NCI-H526 (cell line): ENCODE measurements around the gene STAT1.
"Not testable (repeated sequence)": the region's sequence is repeated elsewhere in the genome, so short reads cannot be mapped to it uniquely, and the experiment has no call there.

Source experiments
- DNase-seq, 2 experiments: peaks; one replicate each; lab custom pipeline; 2025; lab: John Stamatoyannopoulos, UW

The STAT1 gene

DNA sequence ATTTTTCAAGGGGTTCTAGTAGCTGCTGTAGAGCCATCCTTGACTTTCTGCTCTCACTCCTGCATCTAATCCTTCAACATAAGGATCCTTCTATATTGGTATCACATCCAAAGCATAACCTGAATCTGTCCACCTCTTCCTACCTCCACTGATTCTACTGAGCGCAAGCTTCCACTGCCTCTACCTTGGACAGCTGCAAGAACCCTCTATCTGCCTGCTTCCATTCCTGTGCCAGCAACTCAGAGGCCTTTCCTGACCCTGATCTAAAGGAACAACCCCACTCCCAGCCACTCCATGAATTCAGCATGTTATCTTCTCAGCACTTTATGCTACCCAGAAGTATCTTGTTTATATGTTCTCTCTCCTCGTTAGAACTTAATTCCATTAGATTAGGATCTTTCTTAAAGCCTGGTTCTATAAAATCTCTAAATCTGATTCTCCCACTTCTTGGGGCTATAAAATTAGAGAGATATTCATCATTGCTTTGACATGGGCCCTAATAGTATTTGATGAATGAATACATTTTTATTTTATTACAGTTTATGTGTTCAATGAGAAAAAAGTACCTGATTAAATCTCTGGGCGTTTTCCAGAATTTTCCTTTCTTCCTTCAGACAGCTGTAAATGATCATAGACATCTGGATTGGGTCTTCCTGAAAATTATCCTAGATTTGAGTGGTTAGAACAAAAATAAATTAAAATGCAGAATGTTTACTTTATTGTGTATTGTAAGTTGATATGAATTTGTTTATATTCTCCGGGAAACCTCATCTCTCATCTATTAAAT is 6.8 kb downstream of the STAT1 start:
- no peak for DNase-seq

DNA sequence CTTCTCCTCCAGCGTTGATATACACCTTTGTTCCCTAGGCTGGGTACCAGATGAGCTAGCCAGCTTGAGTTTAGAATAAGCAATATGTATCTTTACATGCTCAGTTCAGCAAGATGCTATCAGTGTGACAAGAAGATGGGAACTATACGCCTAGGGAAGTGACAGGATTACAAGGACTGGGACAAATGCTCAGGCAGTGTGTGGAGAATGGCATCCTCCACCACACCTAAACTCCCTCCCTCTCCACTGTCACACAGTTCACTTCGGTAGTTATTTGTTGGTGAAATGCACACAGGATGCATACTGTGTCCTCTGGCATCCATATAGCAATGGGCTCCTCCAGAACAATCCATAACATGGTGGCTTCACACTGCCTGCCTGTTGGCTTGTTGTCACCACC is 7.7 kb downstream of the STAT1 start:
- DNase-seq = no peak

DNA sequence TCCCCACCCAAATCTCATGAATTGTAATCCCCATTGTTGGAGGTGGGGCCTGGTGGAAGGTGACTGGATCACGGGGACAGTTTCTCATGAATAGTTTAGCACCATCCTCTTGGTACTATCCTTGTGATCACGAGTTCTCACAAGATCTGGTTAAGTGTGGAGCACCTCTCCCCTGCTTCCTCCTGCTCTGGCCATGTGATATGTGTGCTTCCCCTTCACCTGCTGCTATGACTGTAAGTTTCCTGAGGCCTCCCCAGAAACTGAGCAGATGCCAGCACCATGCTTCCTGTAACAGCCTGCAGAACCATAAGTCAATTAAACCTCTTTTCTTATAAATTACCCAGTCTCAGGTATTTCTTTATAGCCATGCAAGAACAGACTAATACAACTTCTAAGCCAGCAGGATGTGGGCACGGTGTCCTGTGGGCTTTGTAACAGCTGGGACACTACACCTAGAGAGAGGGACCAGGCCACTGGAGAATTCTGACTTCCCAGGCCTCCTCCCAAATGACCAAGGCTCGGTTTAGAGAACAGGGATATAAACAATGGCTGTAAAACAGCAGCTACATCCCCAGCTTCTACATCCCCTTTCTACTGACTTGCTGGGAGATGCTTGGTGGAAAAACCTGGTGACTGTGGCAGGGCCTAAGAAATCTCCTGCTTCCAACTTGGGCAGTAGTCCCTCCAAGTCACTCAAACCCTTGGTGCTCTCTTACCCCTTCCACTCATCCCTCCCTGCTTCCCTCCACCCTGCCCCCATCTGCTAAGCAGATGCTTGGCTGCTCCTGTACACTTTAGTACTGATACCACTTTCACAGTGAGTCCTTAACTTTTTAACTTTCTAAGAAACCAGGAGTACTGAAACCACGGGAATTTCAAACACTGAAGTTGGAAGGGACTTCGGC is 10.3 kb downstream of the STAT1 start:
- DNase-seq = no peak

DNA sequence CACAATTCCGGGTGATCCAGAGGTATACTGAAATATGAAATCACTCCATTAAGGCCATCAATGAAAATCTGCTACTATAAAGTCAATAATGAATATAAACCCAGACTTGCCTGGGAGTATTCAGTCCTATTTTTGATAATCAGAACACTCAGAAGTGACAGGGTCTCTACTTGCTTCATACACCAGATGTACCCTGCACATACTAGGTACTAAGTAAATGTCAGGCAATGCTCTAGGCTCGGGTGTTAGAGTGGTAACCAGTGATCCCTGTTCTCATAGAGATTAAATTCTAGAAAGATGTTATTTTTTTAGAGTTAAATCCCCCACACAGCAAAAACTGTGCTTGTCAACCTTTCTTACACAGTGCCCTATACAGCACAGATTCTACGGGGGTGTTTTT is 12.3 kb downstream of the STAT1 start:
- DNase-seq = no peak

DNA sequence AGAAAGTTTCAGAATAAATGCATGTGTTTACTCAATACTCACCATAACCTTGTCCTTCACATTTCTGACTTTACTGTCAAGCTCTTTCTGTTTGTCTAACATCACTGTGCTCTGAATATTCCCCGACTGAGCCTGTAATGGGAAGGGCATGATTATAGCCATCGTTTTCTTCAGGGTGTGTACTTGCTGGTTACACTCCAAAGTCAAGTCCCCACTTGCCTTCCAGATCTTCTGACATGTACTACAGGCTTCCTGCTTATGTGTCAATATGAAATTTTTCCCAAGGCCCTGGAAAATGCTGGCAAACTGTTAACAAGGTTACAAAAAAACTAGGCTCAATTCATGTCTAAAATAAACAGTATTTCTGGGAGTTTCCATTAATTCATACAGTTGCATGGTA is 12.9 kb downstream of the STAT1 start:
- DNase-seq = no peak

DNA sequence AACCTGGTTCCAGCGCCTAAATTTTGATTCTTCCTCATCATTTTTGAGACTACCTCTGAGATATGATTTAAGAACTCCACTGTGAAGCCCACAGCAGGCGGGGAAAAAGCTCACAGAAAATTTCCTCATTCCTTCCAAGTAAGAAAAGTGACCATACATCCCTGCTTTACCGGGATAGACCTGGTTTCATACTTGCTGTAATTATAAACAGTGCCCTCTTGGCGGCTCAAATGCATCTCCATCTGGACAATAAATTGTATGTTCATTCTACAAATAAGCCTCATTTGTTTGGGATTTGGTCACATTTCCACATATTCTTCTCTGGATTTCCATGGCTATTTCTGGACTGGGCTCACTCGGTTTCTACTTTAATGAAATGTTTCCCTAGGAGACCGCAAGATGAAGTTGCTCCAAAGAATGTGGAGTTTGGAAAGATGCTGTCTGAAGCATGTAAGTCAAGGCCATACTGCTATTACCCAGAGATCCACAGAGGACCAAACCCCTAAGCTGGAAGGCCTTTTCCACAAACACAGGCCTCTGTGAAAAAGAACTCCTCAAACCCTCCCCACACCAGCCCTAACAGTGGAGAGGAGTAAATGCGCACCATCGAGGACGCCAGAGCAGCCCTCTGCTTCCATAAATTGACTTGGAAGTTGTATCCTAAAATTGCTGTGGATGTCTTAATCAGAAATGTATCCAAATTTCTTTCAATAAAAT is 13.9 kb downstream of the STAT1 start:
- DNase-seq = no peak

DNA sequence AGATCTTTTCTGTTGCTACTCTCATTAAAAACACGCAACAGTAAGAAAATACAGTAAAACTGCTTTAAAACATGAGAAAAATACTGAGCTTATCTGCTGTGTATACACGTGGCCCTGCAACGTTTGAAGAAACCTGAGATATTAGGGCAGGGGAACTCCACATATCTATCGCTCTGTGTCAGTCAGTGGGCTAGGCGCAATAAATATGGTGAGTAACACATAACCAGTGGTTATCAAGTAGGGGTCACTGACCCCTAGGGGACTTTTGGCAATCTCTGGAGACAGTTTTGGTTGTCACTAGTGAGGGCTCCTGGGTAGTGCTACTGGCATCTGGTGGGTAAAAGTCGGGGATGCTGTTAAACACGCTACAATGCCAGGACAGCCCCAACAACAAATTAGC is 14.9 kb downstream of the STAT1 start:
- no peak for DNase-seq

DNA sequence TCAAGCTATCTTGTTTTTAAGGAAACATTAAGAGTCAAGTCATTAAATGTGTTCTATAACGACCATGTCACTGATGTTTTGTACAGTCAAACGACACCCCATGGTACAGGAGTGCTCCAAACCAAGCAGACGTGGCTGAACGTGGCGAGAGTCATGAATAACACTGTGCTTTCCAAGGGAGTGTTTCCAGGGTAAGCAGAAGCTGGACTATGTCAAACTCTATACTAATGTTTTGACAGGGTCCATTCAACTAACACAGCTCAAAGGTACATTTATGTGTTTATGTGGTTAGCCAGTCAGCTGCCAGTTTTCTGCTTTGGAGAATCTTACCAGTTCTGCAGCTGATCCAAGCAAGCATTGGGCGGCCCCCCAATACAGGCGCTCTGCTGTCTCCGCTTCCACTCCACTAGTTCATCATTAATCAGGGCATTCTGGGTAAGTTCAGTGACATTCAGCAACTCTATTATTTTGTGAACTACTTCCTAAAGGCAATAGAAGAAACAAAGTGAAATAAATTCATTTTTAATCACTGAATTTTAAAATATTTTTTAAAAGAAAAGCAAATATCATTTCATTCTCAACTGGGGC is 16.4 kb downstream of the STAT1 start:
- DNase-seq = no peak

DNA sequence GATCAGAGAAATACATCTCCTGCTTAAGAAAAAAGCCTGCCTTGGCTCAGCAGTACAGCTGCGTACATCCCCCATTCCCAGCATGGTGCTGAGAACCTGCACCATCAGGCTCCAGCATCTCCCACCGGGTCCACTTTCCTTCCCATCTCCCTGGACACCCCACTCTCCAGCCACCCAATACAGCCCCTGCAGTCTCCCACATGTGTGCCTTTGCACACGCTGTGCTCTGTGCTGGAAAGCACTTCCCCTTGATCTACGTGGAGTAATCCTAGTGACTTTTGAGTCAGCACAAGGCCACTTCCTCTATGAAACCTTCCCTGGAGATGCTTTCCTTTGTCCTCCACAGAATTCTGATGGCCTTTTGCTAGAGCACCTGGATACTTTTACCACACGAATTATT is 17.0 kb downstream of the STAT1 start:
- no peak for DNase-seq

DNA sequence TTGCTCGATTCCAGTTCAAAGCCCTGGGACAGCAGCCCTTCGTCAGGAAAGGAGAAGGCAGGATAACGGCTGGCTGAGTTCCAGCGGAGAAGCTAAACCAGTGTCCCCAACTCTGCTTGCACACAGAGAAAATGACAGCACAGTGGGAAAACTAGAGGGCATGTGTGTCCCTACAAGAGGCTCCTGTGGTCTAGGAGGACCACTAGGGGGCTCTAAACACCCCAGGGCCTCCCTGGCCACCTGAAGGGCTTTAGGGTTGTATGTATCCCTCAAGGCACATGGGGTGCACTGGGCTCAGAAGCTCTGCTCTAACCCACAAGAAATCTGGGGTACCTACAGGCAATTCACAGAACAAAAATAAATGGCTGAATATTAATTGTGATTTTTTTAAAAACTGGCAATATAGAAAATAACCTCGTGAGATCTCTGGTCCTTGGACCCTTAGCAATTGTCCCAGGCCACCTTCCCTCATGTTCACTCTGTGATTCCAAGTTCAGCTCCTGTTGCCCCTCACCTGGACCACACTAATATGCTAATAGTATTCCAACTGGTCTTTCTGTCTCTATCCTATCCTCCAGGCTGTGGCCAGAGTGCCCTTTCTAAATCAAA is 17.5 kb downstream of the STAT1 start:
- peak in 1 of 2 experiments; percentile 60 for DNase-seq

DNA sequence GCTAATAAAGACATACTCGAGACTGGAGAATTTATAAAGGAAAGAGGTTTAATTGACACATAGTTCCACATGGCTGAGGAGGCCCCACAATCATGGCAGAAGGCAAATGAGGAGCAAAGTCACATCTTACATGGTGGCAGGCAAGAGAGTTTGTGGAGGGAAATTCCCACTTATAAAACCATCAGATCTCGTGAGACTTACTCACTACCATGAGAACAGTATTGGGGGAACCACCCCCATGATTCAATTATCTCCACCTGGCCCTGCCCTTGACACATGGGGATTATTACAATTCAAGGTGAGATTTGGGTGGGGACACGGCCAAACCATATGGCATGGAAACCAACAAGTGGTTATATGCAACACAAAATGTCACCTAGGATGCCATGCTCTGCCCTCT is 18.7 kb downstream of the STAT1 start:
- DNase-seq = not testable (repeated sequence)

DNA sequence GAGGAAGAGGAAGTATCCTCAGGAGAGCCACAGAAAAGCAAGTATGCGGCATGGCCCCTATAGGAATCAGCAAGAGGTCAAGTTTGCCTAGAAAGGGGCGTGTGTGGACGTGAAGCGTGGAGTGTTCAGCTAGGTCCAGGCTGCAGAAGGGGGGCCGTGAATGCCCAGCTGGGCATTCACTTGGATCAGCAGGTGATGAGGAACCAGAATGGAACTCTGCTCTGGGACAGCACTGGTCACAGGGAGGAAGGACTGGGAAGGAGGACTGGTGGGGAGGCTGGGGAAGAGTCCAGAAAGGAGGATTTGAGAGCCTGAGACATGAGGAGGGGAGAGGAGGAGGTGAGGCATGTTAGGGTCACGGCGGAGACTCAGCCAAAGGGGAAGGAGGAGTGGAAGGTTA is 19.8 kb downstream of the STAT1 start:
- DNase-seq = no peak

DNA sequence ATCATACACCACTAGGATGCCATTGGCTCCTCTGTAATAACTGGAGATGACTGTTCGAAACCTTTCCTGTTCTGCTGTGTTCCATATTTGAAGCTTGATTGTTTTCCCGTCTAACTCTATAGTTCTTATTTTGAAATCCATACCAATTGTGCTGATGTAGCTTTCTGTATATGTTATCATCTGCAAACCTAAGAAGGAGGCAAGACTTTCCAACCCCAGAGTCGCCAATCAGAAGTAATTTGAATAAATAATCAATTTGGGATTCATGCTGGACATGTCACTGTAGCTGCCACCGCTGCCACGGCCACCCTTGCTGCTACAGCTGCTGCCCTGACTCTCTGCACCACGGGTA is 20.7 kb downstream of the STAT1 start:
- no peak for DNase-seq

DNA sequence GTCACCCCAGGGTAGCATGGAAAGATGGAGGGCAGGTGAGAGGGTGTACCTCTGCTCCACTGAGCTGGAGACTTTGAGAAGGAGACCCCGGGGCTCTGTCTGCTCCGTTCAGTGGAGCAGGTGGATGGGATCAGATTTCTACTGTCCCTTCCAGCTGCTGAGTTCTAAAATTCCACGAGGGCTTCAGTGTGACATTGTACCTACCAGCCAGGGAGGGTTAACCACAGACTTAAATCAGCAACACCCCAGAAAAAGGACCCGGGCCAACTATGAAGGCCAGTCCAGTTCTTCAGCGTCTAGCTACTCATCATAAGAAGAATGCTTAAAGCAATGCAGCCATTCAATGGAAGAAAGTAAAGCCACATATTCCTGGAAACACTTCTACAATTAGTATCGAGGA is 23.8 kb downstream of the STAT1 start:
- DNase-seq = no peak

DNA sequence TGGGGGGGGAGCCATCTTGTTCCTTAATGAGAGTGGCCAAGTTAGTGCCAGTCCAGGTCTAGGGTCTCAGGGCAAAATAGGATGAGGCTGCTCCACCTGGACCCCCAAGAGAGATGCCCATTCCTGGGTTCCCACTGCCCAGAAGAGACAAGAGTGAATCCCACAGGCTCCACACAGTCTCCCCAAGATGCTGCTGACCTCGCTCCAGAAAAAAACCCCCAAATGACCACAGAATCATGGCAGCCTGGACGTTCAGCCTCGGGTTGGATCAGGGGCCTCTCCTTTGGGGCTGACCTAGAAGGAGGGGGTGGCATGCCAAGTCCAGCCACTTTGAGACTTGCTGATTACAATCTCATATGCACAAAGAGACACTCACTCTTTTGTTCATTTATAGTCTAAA is 25.1 kb downstream of the STAT1 start:
- DNase-seq = no peak

DNA sequence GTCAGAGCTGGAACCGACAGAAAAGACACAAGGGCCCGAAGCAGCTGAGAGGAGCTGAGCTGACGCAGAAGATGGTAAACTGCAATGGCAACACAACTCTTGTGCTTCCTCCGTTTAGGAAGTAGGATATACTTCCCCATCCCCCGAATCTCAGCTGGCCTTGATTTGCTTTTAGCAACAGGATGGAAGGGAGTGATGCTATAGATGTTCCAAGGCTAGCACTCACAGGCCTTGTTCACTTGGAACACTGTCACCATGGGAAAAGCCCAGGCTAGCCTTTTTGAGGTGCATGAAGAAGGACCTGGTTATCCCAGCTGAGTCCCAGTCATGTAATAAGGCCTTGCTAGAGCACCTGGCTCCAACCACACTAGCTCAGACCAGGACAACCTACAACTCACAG is 26.0 kb downstream of the STAT1 start:
- DNase-seq = no peak

DNA sequence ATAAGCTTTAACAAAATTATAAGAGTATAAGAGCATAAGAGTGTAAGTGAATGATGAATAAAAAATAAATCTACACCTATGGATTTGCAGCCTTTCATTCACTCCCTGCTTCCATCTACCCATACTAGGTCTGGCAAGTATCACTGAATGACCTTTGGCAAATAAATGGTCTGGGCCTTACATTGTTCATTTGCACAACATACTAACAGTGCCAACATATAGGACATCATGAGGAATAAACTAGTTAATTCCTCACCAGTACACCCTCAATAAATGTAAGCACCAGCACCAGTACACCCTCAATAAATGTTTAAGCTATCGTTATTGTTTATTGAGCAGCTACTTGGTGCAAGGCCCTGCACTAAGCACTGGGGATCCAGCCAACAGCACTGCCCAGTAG is 26.9 kb downstream of the STAT1 start:
- DNase-seq = no peak

DNA sequence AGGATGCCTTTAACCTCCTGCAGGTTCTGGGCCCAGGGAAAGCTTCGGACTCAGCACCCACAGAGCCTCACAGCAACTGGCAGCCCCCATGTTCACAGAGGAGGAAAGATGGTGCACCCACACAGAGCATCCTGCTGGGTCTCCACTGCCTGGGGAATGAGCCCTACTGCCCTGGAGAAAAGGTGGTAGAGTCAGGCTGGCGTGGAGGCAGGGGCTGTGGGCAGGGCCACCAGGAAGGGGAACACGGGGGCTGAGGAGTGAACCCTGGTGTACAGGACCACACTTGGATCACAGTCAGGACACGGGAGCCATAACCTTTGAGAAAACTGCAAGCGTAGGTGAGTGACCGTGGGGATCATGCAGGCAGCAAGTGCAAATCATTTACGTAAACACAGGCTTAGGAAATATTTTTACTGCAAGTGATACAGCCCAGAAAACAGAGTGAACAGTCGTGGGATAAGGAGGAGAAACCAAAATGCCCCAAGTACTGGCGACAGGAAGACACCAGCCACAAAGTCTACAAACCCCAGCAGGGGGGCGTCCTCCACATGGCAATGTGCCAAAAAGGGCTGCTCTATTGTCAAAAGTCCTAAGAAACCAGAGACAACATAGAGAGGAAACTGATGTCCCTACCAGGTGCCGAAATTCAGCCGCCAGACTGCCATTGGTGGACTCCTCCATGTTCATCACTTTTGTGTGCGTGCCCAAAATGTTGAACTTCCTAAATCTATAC is 27.6 kb downstream of the STAT1 start:
- DNase-seq = no peak

DNA sequence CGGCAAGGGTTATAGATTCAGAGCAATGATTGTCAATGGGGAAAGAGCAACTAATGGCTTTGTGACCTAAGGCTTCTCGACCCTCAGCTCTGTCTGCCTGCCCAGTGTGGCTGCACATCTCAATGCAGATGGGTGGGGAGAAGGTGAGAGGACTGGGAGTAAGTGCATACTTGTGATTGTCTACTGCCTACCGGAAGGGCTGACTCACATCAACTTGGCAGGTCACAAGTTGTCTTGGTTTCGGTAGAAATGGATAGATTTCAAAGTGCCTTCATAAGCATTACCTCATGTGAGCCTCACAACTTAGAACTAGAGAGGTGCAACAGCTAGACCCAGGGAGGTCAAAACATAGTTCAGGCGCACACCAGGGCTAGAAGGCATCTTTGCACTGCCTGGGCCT is 29.4 kb downstream of the STAT1 start:
- no peak for DNase-seq

DNA sequence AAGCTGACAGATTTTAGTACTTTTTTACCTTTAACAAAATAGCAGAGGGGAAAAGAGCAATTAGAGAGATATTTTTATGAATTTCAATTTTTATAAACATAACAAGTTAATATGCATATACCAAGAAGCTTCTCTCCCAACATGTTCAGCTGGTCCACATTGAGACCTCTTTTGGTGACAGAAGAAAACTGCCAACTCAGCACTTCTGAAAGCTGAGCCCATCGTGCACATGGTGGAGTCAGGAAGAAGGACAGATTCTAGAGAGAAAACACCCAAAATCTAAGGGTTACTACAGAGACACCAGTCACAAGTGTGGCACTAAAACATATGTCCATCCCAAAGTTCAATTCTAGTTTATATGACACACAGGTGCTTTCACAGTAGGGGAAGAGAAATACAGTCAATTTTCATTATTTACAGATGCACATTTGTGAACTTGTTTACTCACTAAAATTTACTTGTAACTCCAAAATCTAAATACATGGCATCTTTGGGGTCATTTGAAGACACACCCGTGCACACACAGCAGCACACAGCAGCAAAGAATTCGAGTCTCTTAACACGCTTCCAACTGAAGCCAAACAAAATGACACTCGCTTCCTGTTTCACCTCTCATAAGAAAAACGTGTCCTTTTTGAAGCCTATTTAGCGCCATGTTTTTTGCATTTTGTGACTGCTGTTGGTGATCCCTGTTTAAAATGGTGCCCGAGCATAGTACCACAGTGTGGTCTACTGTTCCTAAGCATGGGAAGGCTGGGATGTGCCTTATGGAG is 31.5 kb downstream of the STAT1 start:
- no peak for DNase-seq

DNA sequence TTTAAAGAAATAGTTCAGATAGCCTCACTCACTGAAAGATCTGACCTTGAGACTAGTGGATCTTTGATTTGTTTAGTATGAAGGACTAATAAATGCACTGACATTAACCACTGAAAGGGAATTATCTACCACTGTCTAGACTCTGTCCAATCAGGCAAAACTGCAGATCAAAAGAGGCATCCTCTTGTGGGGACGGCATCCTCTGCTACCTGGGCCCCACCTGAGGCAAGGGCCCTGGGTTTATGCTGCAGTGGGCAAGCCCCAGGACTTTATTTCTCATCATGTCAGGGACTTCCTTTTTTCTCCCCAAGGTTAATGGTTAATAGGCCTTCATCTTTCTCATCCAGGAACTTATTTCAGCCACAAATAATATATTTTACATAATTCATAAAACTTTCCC is 32.2 kb downstream of the STAT1 start:
- no peak for DNase-seq
